Measurements from ENCODE around the gene CLIP1.
"Not testable (repeated sequence)": the region's sequence is repeated elsewhere in the genome, so short reads cannot be mapped to it uniquely, and the experiment has no call there.

GRCh38 chr12:122444071-122444470 is 21.6 kb upstream of the CLIP1 start:
- TF ChIP-seq CTCF, POLR2A (IDR thresholded peaks at IDR 0.05): not testable (repeated sequence)
